DMS53 (cell line): Measurements from ENCODE around the gene MAN1C1.

Source experiments
- DNase-seq: peaks from one replicate; lab custom pipeline; 2025; lab: John Stamatoyannopoulos, UW

The MAN1C1 gene

GRCh38 chr1:25803368-25803767 is 186.8 kb downstream of the MAN1C1 start:
- no peak for DNase-seq

- no peak for DNase-seq
Measured at GRCh38 chr1:25804244-25804963, 187.8 kb downstream of the MAN1C1 start.

- DNase-seq: no peak
Measured at GRCh38 chr1:25804964-25805862, 188.6 kb downstream of the MAN1C1 start.

- DNase-seq: no peak
Measured at GRCh38 chr1:25805863-25806225, 189.3 kb downstream of the MAN1C1 start.

DNA sequence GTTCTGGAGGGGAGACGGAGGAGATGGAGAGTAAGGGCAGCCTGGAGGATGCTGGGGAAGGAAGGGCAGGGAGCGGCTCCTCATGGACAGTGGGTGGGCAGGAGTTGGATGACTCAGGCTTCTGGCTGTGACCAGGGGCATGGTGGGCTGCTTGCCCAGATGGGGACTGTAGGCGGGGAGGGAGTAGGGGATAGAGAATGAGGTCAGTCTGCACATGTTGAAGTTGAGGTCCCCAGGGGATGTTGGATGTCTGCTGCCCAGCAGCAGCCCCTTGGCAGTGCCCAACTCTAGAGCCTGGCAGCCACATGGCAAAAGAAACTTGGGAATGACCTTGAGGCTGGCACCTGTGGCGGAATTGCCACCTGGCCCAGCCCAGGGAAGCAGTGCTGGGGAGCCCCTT is 189.8 kb downstream of the MAN1C1 start:
- no peak for DNase-seq

DNA sequence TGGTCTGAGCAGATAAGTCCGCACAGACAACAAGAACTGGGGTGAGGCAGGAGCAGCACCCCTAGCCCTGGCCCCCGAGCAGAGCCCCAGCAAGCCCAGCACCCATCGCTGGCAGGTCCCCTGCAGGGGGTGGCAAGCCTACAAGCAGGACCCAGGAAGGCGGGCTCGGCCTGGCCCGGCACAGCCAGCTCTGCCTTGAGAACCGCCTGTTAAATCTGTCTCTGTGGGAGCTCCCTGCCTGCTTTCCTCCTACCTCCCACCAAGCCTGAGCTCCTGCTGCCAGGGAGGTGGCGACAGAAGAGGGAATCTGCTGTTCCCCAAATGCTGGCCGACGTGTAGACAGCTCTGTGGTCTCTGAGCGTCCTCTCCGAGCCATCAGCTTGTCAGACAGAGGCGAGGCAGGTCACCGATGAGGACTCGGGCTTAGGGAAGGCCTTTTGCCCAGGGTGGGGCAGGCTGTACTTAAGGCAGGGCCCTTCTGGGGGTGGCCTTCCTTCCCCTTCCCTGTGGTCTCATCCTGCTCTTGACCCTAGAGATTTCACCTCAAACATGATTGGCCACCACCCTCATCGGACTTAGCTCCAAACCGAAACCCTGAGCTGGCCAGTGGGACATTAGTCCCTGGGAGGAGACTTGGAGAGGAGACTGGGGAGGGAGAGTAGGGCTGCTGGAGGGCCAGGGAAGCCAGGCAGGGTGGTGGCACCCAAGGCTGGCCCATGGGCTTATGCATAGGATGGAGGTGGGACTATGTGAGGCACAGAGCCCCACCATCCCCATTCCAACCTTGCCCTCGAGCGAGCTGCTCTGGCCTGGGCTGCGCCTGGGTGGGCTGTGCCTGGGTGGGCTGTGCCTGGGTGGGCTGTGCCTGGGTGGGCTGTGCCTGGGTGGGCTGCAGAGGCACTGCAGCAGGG is 191.1 kb downstream of the MAN1C1 start:
- DNase-seq: no peak

GRCh38 chr1:25808481-25809244 is 192.1 kb downstream of the MAN1C1 start:
- DNase-seq: no peak

DNA sequence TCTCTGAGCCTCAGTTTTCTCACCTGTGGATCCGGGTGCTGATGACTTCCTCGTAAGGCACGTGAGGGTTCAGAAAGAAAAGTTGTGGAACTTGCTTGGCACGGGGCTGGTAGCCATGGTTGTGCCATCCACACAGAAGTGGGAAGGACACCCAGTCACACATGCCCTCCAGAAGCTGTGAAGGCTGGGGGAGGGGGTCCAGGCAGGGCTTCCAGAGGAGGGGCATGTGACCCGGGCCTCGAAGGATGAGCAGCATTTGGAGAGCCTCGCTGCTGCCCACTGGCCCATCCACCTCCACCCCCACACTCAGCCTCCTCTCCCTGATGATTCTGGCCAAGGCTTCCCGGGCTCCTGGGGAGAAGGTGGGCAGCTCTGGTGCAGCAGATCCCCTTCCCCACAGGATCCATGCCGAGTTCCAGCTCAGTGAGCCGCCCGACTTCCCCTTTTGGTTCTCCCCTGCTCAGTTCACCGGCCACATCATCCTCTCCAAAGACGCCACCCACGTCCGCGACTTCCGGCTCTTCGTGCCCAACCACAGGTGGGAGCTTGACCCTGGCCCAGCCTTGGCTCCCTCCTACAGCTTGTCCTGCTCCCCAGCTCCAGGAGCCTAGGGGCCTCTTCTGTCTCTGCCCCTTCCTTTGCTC is 192.8 kb downstream of the MAN1C1 start:
- no peak for DNase-seq

GRCh38 chr1:25809929-25810328 is 193.3 kb downstream of the MAN1C1 start:
- no peak for DNase-seq

GRCh38 chr1:25810341-25811299 is 194.0 kb downstream of the MAN1C1 start:
- DNase-seq: peak; percentile 65

DNA sequence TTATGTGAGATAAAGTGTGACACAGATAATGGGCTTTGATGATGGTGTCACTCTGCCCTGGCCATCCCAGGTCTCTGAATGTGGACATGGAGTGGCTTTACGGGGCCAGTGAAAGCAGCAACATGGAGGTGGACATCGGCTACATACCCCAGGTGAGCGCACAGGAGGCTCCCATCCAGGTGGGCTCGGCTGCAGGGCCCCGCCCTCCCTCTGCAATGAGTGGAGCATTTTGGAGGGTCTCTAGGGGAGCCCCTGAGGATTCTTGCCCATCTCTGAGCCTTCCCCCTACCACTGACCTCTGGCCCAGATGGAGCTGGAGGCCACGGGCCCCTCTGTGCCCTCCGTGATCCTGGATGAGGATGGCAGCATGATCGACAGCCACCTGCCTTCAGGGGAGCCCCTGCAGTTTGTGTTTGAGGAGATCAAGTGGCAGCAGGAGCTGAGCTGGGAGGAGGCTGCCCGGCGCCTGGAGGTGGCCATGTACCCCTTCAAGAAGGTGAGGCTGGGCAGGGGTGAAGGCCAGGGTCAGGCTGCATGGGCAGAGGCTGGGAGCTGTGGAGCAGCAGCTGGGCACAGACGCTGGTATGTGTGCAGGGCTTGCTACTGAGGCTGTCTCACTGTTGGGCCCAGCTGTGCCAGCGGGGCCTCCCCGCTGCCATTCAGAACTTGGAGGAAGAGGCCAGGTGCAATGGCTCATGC is 194.9 kb downstream of the MAN1C1 start:
- no peak for DNase-seq

DNA sequence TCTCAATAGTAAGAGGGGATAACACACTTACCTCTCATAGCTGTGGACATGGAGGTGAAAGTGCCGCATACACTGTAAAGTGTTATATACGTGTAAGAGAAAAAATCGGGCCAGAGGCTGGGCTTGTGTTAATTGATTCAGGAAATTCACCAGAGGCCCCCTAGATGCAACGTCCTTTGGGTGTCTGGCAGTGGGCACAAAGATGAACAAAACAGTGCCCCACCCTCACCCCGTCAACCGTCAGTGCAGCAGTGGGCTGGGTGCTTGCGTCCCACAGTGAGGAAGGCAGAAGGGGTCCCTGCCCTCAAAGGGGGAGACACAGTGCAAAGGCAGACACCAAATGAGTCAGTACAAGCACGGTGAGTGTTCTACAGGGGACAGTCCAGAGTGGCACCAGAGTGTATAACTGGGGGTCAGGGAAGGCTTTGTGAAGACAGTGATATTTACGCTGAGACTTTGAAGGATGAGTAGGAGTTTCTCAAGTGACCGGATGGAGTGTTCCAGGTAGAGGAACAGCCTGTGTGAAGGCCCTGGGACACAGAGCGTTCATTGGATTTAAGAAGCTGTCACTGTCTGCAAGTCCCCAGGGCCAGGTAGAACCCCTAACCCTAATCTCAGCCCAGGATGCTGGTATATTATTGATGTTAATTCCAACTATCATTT is 196.6 kb downstream of the MAN1C1 start:
- no peak for DNase-seq

GRCh38 chr1:25813734-25814471 is 197.3 kb downstream of the MAN1C1 start:
- DNase-seq: no peak

DNA sequence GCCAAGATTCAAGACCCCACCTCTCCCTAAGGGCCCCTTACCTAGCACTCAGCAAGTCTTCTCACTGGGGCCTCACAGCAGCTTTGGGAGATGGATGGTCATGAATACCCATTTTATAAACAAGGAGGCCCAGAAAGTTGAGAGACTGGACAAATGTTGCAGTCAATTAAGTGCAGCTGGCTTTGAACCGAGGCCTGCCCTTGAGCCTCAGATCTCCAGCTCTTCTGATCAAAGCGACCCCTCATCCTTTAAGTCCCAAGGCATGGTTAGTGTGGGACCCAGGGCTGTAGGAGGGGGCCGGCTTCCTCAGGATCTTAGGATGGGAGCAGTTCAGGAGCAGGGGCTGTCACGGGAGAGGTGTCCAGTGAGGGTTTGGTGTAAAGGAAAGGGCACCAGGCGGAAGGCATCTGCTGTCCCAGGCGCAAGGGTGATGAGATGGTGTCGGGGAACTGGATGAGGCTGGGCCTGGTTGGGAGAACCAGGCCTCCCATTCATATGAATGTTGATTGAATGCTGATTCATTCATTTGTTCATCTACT is 198.0 kb downstream of the MAN1C1 start:
- DNase-seq: no peak

- DNase-seq: no peak
Measured at GRCh38 chr1:25815208-25816111, 198.9 kb downstream of the MAN1C1 start.

DNA sequence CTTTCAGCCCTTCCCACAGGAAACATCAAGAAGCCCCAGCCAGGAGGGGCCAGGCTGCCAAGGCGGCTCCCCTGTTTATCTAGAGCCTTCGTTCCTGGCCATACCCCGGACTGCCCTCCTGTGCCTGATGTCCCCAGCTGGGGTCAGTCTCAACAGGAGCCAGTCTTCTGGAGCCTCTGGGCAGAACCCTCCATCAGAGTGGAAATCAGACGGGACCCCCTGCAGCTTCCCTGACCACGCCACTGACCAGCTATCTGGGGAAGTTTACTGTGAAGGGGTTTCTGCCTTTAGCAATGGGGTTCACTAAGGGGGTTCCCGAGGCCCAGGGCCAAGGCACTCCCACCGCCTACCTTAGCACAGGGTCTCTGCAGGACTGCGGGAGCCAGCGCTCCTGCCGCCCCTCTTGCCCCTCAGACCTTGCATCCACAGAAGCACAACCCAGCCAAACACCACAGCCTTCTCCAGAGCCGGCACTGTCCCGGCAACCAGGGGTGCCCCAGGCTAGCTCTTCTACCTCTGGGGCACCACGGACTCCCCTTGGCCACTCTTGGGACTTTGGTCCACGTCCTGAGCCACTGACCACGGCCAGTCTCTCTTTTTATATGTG is 199.6 kb downstream of the MAN1C1 start:
- DNase-seq: no peak
